K562 treated with DMSO at 1 percent for 4 hours (cell line): ENCODE measurements around the gene RUBCN. TPM values are rescaled to one million over a fixed set of nuclear protein-coding genes. Genes with fewer than 3 reads are reported as not detected.

Experiments
- total RNA-seq: library from RNA; unstranded; fragments of 300-600 nt; gene quantifications from 2 replicates; pipeline ENCODE4 v1.2.3, GENCODE V29; 2022; ENCODE audit not compliant: insufficient read depth

The RUBCN gene
- total RNA-seq, result 24.4 and 27.6 TPM in 2 replicates

GRCh38 chr3:197736491-197737318, at the start of gene RUBCN:
Gene RUBCN, minus strand, starts transcription at chr3:197736904. Its CDS starts 185 bp downstream, at chr3:197736719.

GRCh38 chr3:197749601-197750395, 13.1 kb upstream of the RUBCN start, which contains the start of gene FYTTD1:
Gene FYTTD1, plus strand, starts transcription at chr3:197749883. Its CDS starts 89 bp downstream, at chr3:197749972.

Other genes with a start within 250 kb of the RUBCN start
- not detected in 2 replicates for gene BDH1, start 180.9 kb downstream of the RUBCN start, total RNA-seq
- 26.9 and 32.7 TPM in 2 replicates for gene FYTTD1, start 13.0 kb upstream of the RUBCN start, total RNA-seq
- 12.3 and 20.7 TPM in 2 replicates for gene LRCH3, start 54.4 kb upstream of the RUBCN start, total RNA-seq
- 2,579 and 2,621 TPM in 2 replicates for gene RPL35A, start 213.3 kb upstream of the RUBCN start, total RNA-seq
- 4.1 and 4.3 TPM in 2 replicates for gene LMLN, start 223.3 kb upstream of the RUBCN start, total RNA-seq